Measurements from ENCODE around the gene HHAT. TPM values are rescaled to one million over a fixed set of nuclear protein-coding genes. Genes with fewer than 3 reads are reported as not detected.

HHAT gene
- total RNA-seq, 1 donor from 2014 or later = 11.4 TPM

DNA sequence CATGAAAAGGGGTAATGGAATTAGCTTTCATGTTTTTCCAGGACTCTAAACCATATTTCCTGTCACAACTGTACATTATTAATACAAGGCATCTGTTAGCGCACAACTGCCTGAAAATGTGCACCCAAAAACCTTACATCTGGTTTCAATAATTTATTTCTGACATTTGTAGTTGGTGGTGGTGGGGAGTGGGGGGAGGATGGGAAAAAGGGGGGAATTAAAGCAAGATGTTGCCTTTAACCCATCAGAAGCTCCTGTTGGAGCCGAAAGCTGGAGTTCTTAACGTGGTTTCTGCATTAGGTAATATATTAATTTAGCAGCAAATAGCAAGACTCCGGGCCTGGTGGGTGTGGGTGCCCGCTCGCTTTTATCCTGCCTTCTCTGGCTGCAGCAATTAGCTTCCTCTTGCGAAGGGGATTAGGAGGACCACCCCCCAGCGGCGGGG is 36.9 kb upstream of the HHAT start:
- no peaks in the 10 kb centered on the region for H3K9me3 Mint-ChIP-seq (ENCODE audit: unreplicated experiment)

DNA sequence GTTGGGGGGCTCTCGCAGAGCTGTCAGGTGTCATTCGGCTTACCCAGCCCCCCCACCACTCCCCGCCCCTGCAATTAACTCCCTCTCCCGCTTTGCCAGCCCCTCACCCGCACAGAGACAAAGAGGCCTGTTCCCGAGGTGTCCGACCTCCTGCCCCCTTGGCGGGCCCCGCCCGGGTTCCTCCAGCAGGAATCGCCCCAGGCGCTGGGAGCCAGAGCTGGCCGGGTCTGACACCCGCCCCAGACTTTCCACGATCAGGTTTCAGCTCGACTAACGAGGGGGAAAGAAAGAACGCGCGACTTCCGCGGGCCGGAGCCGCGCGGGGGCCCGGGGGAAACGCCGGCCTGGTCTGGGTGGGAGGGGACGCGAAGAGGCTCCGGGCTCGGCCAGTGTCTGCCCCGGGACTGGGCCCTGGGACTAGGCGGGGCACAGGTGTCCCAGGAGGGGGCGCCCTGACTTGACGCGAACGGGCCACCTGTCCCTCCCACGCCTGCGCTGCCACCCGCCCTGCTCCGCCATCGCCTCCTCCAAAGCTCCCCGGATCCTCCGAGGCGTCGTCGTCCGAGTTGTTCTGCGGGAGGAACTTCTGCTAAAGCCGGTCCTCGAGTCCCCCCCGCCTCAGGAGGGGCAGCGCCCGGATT is 36.4 kb upstream of the HHAT start:
- peaks cover 18% of the 10 kb centered on the region for H3K4me1 ChIP-seq (ENCODE audit: insufficient read depth, low read length)
- no peak for TF ChIP-seq EZH2 (IDR thresholded peaks at IDR 0.05; ENCODE audit: insufficient read depth, low read length)
- TF ChIP-seq, protein P1, sequence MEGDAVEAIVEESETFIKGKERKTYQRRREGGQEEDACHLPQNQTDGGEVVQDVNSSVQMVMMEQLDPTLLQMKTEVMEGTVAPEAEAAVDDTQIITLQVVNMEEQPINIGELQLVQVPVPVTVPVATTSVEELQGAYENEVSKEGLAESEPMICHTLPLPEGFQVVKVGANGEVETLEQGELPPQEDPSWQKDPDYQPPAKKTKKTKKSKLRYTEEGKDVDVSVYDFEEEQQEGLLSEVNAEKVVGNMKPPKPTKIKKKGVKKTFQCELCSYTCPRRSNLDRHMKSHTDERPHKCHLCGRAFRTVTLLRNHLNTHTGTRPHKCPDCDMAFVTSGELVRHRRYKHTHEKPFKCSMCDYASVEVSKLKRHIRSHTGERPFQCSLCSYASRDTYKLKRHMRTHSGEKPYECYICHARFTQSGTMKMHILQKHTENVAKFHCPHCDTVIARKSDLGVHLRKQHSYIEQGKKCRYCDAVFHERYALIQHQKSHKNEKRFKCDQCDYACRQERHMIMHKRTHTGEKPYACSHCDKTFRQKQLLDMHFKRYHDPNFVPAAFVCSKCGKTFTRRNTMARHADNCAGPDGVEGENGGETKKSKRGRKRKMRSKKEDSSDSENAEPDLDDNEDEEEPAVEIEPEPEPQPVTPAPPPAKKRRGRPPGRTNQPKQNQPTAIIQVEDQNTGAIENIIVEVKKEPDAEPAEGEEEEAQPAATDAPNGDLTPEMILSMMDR (IDR thresholded peaks at IDR 0.05; ENCODE audit: insufficient read depth, low read depth, low read length) = no peak
- H4K20me1 ChIP-seq (ENCODE audit: insufficient read depth, low read length) = no peaks in the 10 kb centered on the region
- no peak for FAIRE-seq
- Mint-ChIP-seq H3K27ac (ENCODE audit: unreplicated experiment) (peak overlapping the region; percentile 79), H3K27me3 (ENCODE audit: low read depth, unreplicated experiment) (peaks cover 21% of the 10 kb centered on the region), H3K9me3 (ENCODE audit: unreplicated experiment) (no peaks in the 10 kb centered on the region), H3K4me3 (ENCODE audit: unreplicated experiment) (peak overlapping the region; percentile 43), H3K4me1 (ENCODE audit: low read depth, unreplicated experiment) (peaks cover 7% of the 10 kb centered on the region), H3K36me3 (ENCODE audit: low read depth, unreplicated experiment) (no peaks in the 10 kb centered on the region)
- no peak overlapping the region for H3K27ac ChIP-seq (ENCODE audit: low read depth, low read length)
- peak; percentile 19 for DNase-seq (ENCODE audit: low read depth)
- no peaks in the 10 kb centered on the region for H3K79me2 ChIP-seq (ENCODE audit: insufficient read depth, low read length)
- H3K4me3 ChIP-seq (ENCODE audit: insufficient read depth, low read depth, low read length) = peak overlapping the region; percentile 40
- H3K4me2 ChIP-seq (ENCODE audit: low read length) = peak overlapping the region; percentile 81
- peaks cover 18% of the 10 kb centered on the region for H3K27me3 ChIP-seq (ENCODE audit: insufficient read depth, low read length)
- H2AFZ ChIP-seq (ENCODE audit: low read depth, low read length) = peak overlapping the region; percentile 71
- no peaks in the 10 kb centered on the region for H3K9me3 ChIP-seq (ENCODE audit: insufficient read depth, low read depth, low read length)
- H3K9ac ChIP-seq (ENCODE audit: low read length) = peak overlapping the region; percentile 70
- H3K36me3 ChIP-seq (ENCODE audit: insufficient read depth, low read length) = no peaks in the 10 kb centered on the region

More for the DNA sequence above, 36.9 kb upstream of the HHAT start:
- Mint-ChIP-seq H3K27me3 (ENCODE audit: low read depth, unreplicated experiment) (peaks cover 21% of the 10 kb centered on the region), H3K36me3 (ENCODE audit: low read depth, unreplicated experiment) (no peaks in the 10 kb centered on the region), H3K4me1 (ENCODE audit: low read depth, unreplicated experiment) (peaks cover 7% of the 10 kb centered on the region), H3K27ac (ENCODE audit: unreplicated experiment) (no peak overlapping the region), H3K4me3 (ENCODE audit: unreplicated experiment) (no peak overlapping the region)
- DNase-seq (ENCODE audit: low read depth) (peak; percentile 85), FAIRE-seq (no peak)
- H3K9me3 ChIP-seq (ENCODE audit: insufficient read depth, low read depth, low read length) = no peaks in the 10 kb centered on the region
- no peaks in the 10 kb centered on the region for H3K79me2 ChIP-seq (ENCODE audit: insufficient read depth, low read length)
- peaks cover 18% of the 10 kb centered on the region for H3K4me1 ChIP-seq (ENCODE audit: insufficient read depth, low read length)
- H3K36me3 ChIP-seq (ENCODE audit: insufficient read depth, low read length) = no peaks in the 10 kb centered on the region
- H4K20me1 ChIP-seq (ENCODE audit: insufficient read depth, low read length) = no peaks in the 10 kb centered on the region
- peak overlapping the region; percentile 71 for H2AFZ ChIP-seq (ENCODE audit: low read depth, low read length)
- H3K4me3 ChIP-seq (ENCODE audit: insufficient read depth, low read depth, low read length) = no peak overlapping the region
- H3K4me2 ChIP-seq (ENCODE audit: low read length) = peak overlapping the region; percentile 81
- peak overlapping the region; percentile 70 for H3K9ac ChIP-seq (ENCODE audit: low read length)
- H3K27me3 ChIP-seq (ENCODE audit: insufficient read depth, low read length) = peaks cover 18% of the 10 kb centered on the region
- no peak for TF ChIP-seq EZH2 (IDR thresholded peaks at IDR 0.05; ENCODE audit: insufficient read depth, low read length)
- TF ChIP-seq, protein P1 (IDR thresholded peaks at IDR 0.05; ENCODE audit: insufficient read depth, low read depth, low read length) = no peak
- H3K27ac ChIP-seq (ENCODE audit: low read depth, low read length) = no peak overlapping the region

DNA sequence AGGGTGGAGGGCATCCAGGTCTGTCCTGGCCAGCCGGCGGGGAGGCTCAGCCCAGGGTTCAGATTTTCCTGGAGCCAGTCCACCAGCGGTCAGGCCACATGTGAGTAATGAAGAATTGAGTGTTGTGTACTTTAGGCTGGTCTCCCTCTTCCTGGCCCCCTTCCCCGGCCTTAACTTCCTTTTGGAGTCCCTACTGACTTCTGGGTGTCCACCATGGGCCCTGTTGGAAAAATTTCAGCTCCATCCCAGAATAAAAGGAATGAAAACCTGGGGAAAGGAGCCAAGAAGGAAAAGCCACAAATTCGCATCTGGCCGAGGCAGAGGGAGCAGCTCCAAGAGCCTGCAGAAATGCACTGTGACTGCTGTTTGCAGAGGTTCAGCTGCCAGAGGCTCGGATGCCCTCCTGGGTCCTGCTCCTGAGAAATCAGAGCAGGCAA is 35.5 kb upstream of the HHAT start:
- no peak overlapping the region for H3K27ac ChIP-seq (ENCODE audit: low read depth, low read length)
- Mint-ChIP-seq H3K9me3 (ENCODE audit: unreplicated experiment) (no peaks in the 10 kb centered on the region), H3K36me3 (ENCODE audit: low read depth, unreplicated experiment) (no peaks in the 10 kb centered on the region), H3K27ac (ENCODE audit: unreplicated experiment) (peak overlapping the region; percentile 79), H3K4me1 (ENCODE audit: low read depth, unreplicated experiment) (peaks cover 7% of the 10 kb centered on the region), H3K27me3 (ENCODE audit: low read depth, unreplicated experiment) (peaks cover 16% of the 10 kb centered on the region), H3K4me3 (ENCODE audit: unreplicated experiment) (no peak overlapping the region)
- no peaks in the 10 kb centered on the region for H3K9me3 ChIP-seq (ENCODE audit: insufficient read depth, low read depth, low read length)
- FAIRE-seq (no peak), DNase-seq (ENCODE audit: low read depth) (peak; percentile 89)
- H3K79me2 ChIP-seq (ENCODE audit: insufficient read depth, low read length) = no peaks in the 10 kb centered on the region
- no peaks in the 10 kb centered on the region for H3K36me3 ChIP-seq (ENCODE audit: insufficient read depth, low read length)
- H2AFZ ChIP-seq (ENCODE audit: low read depth, low read length) = no peak overlapping the region
- no peak overlapping the region for H3K9ac ChIP-seq (ENCODE audit: low read length)
- no peak overlapping the region for H3K4me3 ChIP-seq (ENCODE audit: insufficient read depth, low read depth, low read length)
- H3K4me1 ChIP-seq (ENCODE audit: insufficient read depth, low read length) = peaks cover 18% of the 10 kb centered on the region
- H3K4me2 ChIP-seq (ENCODE audit: low read length) = peak overlapping the region; percentile 81
- no peaks in the 10 kb centered on the region for H4K20me1 ChIP-seq (ENCODE audit: insufficient read depth, low read length)
- H3K27me3 ChIP-seq (ENCODE audit: insufficient read depth, low read length) = peaks cover 18% of the 10 kb centered on the region
- TF ChIP-seq, protein P1 (IDR thresholded peaks at IDR 0.05; ENCODE audit: insufficient read depth, low read depth, low read length) = no peak
- no peak for TF ChIP-seq EZH2 (IDR thresholded peaks at IDR 0.05; ENCODE audit: insufficient read depth, low read length)
